ENCODE results near the gene IMP4.

The IMP4 gene

GRCh38 chr2:130304726-130305125 lies 38.0 kb upstream of the IMP4 start:
- H3K27ac ChIP-seq = no peak overlapping the region
- no peak for DNase-seq (ENCODE audit: low spot score)
- CTCF ChIA-PET = interaction anchor here (0.6 kb wide), 1 partner anchor 81 kb away, joined by 3 read pairs; no protein-coding TSS in a partner anchor
- no peak for TF ChIP-seq CTCF (conservative IDR thresholded peaks at IDR 0.05; ENCODE audit: low read depth)
- POLR2A ChIA-PET (ENCODE audit: low non-redundant PET) = no interaction called here

- peak; percentile 36 for DNase-seq (ENCODE audit: low spot score)
- no peak for TF ChIP-seq CTCF (conservative IDR thresholded peaks at IDR 0.05; ENCODE audit: low read depth)
- POLR2A ChIA-PET (ENCODE audit: low non-redundant PET) = no interaction called here
- CTCF ChIA-PET = no interaction called here
- no peak overlapping the region for H3K27ac ChIP-seq
Measured at GRCh38 chr2:130307850-130308249, 34.8 kb upstream of the IMP4 start.

DNA sequence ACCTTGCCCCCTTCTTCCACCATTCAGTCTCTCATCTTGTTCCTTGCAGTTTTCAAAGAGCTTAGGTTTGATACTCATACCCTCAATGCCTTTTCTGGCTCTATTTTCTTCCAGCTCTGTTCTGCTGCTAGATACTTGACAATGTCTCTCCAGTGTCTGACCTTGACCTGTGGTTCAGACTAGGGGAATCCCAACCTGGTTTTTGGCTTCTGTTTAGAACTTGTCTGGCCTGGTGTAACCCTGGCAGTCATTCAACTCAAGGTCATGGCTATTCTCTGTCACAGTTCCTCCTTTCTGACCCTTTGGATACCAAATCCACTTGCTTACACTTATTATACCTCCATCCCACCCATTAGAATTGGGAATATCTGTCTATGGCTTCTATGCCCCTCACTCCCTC lies 31.8 kb upstream of the IMP4 start:
- POLR2A ChIA-PET (ENCODE audit: low non-redundant PET) = no interaction called here

DNA sequence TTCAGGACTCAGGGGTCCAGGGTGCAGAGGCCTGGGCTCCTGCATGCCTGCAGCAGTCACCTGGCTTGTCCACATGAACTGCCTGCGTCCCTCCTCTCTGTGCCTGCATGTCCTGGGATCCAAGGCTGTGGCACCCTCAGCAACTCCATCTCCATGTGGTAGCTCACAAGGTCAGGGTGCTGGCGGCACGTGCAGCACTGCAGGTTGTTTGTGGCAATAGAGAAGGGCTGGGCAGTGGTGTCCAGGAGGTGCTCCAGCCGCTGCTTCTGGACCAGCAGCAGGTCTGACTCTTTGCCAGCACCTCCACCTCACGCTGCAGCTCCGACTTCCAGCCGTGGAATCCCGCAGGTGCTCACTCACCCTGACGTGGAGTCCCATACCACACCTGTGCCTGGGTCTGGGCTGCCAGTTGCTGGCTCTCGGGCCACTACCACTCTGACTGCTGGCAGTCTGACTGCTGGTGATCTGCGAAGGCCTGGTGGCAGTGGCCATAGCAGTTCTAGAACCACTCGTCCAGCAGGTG lies 28.8 kb upstream of the IMP4 start:
- no peak overlapping the region for H3K27ac ChIP-seq
- ChIA-PET CTCF (no interaction called here), POLR2A (ENCODE audit: low non-redundant PET) (no interaction called here)
- no peak for TF ChIP-seq CTCF (conservative IDR thresholded peaks at IDR 0.05; ENCODE audit: low read depth)
- DNase-seq (ENCODE audit: low spot score) = no peak

More for the DNA sequence above, 31.8 kb upstream of the IMP4 start:
- no peak for DNase-seq (ENCODE audit: low spot score)
- no peak overlapping the region for H3K27ac ChIP-seq
- CTCF ChIA-PET = no interaction called here
- TF ChIP-seq CTCF (conservative IDR thresholded peaks at IDR 0.05; ENCODE audit: low read depth) = no peak

DNA sequence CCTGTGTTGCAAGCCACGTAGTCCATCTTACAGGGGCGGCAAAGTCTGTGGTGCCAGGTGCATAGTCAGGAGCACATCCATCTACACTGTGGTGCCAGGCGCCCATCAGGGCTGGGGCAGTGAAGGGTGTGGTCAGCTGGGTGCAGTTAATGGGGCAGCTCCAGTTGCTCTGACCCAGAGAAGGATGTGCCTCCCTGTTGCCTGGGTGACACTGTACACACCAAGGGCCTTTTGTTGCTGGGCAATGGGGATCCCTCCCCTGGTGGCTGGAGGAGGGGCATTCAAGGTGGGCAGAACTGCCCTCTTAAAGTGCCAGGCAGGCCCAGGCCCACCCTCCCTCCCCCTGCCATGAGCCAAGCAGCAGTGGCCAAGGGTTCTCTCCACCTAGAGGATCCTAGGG lies 28.3 kb upstream of the IMP4 start:
- H3K27ac ChIP-seq = no peak overlapping the region
- CTCF ChIA-PET = no interaction called here
- POLR2A ChIA-PET (ENCODE audit: low non-redundant PET) = no interaction called here
- DNase-seq (ENCODE audit: low spot score) = no peak
- TF ChIP-seq CTCF (conservative IDR thresholded peaks at IDR 0.05; ENCODE audit: low read depth) = no peak

DNA sequence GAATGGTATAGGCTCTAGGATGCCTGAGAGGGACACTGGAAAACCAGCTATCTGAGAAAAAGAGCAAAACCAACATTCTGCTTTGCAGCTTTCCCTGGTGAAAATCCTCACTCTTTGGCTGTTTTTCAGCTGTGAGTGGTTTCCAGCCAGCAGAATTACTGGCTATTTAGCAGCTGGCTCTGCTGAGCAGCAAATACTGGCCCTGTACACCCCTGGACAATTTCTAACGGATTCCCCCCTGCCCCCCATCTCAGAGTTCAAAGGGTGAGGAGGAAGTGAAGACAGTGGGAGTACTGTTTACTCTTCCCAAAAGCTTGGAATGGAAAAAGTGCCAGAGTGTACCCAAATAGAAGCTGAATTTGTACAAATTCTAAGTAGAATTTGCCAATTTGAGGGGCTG lies 26.1 kb upstream of the IMP4 start:
- POLR2A ChIA-PET (ENCODE audit: low non-redundant PET) = no interaction called here
- no peak for DNase-seq (ENCODE audit: low spot score)
- no peak for TF ChIP-seq CTCF (conservative IDR thresholded peaks at IDR 0.05; ENCODE audit: low read depth)
- CTCF ChIA-PET = no interaction called here
- no peak overlapping the region for H3K27ac ChIP-seq

GRCh38 chr2:130318906-130319305 lies 23.8 kb upstream of the IMP4 start:
- ChIA-PET CTCF (interaction anchor here (0.5 to 1.6 kb wide), 3 partner anchors 8 to 138 kb away, joined by 3 to 5 read pairs (median 3); no protein-coding TSS in a partner anchor), POLR2A (ENCODE audit: low non-redundant PET) (no interaction called here)
- H3K27ac ChIP-seq = no peak overlapping the region
- TF ChIP-seq CTCF (conservative IDR thresholded peaks at IDR 0.05; ENCODE audit: low read depth) = no peak
- no peak for DNase-seq (ENCODE audit: low spot score)
